Retinal pigment epithelial cell (primary cell): Measurements from ENCODE around the gene PTPRD.

Source experiments
- DNase-seq: peaks from one replicate; pipeline ENCODE4 v3.0.0-alpha.2; 2010; ENCODE audit warnings: low read depth
- H3K4me3 ChIP-seq: 2 replicates; pipeline ENCODE4 v1.5.1; 2011; ENCODE audit warnings: mild to moderate bottlenecking, low read length, control low read depth, moderate library complexity
- TF ChIP-seq, protein P1 (sequence below): conservative IDR thresholded peaks from 2 replicates; pipeline ENCODE4 v1.5.1; 2011; ENCODE audit warnings: low read depth, low read length, control low read depth, inconsistent platforms

PTPRD gene

DNA sequence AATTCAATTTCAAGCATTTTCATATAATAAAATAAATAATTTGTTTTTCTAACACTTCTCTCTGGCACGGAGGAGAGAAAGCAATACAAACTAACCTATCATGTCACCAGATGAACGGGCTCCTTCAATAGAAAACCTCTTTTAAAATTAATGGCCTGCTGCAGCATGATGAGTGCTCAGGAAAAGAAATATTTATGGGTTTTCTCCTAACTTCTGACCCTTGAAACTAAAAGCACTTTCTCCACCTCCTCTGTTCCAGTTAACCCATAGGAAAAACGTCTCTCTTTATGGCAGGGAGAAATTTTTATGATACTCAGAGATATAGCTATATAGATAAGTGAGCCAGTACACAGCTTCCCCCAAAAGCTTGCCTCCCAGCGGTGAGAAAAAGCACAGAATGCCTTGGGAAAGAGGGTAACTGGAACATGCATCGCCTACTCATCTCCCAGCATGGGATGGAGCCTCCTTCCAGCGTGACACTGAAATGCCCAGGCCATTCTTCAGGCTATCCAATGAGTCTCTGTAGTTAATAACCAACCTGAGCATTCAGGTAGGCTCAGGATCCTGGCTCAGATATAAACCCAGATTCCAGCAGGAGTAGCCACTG is 1850.2 kb downstream of the PTPRD start:
- TF ChIP-seq, protein P1, sequence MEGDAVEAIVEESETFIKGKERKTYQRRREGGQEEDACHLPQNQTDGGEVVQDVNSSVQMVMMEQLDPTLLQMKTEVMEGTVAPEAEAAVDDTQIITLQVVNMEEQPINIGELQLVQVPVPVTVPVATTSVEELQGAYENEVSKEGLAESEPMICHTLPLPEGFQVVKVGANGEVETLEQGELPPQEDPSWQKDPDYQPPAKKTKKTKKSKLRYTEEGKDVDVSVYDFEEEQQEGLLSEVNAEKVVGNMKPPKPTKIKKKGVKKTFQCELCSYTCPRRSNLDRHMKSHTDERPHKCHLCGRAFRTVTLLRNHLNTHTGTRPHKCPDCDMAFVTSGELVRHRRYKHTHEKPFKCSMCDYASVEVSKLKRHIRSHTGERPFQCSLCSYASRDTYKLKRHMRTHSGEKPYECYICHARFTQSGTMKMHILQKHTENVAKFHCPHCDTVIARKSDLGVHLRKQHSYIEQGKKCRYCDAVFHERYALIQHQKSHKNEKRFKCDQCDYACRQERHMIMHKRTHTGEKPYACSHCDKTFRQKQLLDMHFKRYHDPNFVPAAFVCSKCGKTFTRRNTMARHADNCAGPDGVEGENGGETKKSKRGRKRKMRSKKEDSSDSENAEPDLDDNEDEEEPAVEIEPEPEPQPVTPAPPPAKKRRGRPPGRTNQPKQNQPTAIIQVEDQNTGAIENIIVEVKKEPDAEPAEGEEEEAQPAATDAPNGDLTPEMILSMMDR, result no peak
- DNase-seq, result no peak
- no peak overlapping the region for H3K4me3 ChIP-seq

DNA sequence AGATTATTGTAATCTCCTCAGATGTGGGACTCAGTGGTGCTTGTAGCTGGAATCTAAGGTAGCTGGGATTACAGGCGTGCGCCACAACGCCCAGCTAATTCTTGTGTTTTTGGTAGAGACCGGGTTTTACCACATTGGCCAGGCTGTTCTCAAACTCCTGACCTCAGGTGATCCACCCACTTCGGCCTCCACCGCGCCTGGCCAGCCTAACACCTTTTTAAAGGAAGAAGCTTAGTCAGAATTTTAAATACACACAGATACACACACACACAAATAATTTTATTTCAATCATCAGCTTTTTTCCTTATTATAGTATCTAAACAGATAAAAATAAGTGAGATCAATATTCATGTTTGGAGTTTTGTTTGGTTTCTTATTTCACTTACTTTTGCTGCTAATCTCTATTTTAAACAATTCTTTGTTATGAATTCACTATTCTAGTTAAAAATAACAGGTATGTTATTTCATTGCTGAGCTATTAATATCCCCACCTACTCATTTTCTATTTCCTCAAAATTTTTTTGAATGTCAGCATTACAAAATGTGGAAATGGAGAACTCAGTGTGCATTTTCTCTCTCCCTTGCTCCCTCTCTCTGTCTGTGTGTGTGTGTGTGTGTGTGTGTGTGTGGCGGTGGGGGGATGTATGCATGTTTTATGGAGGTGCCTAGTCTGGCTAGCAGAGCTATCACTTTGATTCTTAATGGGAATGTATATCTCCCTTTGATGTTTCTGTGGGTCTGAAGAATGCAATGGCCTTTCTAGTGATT is 1852.6 kb downstream of the PTPRD start:
- no peak for DNase-seq
- H3K4me3 ChIP-seq, result no peak overlapping the region
- TF ChIP-seq, protein P1, result no peak

DNA sequence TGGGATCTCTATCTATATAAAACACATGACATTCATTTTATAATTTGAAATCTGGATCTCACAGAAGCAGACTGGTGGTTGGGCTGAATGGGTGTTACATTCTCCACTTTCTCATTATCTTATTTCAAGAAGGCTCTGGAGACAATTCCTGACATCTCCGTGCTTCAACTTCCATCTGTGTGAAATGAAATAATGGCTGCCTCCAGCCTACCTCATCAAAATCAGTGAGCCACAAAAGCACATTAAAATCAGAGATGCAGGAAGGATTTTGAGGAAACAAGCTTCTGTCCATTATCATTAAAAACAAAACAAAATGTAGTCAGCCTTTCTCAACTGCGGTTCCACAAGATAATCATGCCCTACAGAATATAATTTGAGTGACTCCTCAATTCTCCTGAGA is 1854.9 kb downstream of the PTPRD start:
- TF ChIP-seq, protein P1, result no peak
- H3K4me3 ChIP-seq, result no peak overlapping the region
- DNase-seq, result no peak

DNA sequence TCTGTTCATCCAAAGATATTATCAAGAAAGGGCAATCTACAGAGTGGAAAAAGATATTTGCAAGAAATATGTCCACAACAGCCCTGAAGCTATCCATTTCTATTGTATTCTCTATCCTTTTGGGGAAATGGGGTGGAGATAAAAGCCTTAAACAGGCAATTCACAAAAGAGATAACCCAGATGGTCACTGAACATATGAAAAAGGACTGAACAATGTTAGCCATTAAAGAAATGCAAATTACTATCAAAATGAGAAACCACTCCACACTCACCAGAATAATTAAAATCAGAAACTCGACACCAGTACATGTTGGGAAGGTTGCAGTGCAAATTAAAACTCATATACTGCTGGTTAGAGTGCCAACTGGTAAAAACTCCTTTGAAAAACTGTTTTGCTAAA is 1858.1 kb downstream of the PTPRD start:
- no peak for DNase-seq
- TF ChIP-seq, protein P1, result no peak
- no peak overlapping the region for H3K4me3 ChIP-seq

DNA sequence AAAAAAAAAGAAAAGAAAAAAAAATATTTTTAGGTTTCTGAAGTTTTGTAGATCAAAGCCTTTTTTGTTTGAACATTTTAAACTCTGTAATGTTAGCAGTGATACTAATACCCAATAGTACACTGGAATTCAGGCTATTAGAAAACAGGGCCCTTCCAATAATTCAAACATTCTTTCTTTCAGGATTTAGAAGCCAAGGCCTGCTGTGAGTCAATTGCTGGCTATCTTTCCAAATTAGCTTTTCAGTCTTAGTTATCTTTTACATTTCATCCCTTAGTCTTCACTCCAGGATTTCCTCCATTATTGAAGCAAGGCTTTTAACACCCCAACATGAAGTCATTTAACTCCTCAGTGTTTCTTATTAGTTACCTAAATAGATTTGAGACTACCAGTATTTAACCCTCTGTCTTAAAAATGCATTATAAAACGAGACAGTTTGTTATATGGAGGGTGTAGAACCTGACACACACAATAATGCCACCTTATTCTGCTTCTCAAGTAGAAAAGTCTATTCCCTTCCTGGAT is 1861.3 kb downstream of the PTPRD start:
- TF ChIP-seq, protein P1, result no peak
- no peak overlapping the region for H3K4me3 ChIP-seq
- no peak for DNase-seq

DNA sequence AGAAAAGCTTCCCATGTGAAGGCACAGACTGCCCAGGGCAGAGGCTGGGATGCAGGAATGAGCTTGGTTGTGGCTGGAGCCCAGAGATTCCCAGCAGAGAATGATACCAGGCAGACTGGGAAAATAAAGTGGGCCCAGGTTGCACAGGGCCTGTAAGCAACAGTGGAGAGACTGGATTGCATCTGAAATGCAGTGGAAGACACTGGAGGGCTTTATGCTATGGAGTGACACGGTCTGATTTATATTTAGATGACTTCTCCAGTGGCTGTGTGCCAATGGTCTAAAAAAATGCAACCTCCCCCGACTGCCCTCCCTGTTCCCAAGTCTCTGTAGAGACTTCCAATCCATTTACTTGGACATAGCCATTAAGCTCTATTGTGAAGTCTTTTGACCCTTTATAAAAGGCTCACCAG is 1862.2 kb downstream of the PTPRD start:
- DNase-seq, result no peak
- TF ChIP-seq, protein P1, result no peak
- no peak overlapping the region for H3K4me3 ChIP-seq

DNA sequence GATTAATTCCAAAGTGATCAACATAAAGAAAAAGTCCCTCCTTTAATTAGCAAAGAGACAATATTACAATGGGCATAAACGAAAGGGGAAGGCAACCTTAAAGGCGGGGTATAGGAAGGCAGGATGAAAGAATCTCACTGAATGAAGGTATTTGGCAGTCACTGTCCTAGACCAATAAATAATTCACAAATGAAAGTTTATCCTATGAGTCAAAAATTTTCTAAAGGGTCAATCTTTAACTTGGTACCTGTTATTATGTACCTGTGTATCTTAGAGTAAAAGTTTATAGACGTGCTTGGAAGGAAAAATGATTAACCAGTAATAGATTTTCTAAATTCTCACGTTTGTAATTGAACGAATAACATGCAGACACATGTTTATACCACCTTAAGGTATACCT is 1867.5 kb downstream of the PTPRD start:
- H3K4me3 ChIP-seq, result no peak overlapping the region
- no peak for DNase-seq
- TF ChIP-seq, protein P1, result no peak
